ENCODE results near the gene SLC4A7.

DNA sequence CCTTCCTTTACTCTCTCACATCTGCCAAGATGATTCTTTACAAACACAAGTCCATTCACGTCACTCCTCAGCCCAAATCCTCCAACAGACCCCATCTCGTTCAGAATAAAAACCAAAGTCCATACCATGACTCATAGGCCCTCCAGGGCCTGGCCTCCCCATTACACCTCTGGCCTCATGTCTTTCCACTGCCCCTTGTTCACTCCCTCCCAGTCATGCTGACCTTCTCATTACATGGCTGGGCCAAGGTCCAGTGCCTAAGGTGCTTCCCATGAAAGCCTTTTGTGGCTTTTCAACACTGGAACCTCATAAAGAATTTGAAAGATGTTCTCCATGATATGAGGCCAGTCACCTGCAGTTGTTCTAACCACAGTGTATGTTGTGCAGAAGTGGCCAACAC, 159.5 kb downstream of the SLC4A7 start:
- TF ChIP-seq, protein P1, sequence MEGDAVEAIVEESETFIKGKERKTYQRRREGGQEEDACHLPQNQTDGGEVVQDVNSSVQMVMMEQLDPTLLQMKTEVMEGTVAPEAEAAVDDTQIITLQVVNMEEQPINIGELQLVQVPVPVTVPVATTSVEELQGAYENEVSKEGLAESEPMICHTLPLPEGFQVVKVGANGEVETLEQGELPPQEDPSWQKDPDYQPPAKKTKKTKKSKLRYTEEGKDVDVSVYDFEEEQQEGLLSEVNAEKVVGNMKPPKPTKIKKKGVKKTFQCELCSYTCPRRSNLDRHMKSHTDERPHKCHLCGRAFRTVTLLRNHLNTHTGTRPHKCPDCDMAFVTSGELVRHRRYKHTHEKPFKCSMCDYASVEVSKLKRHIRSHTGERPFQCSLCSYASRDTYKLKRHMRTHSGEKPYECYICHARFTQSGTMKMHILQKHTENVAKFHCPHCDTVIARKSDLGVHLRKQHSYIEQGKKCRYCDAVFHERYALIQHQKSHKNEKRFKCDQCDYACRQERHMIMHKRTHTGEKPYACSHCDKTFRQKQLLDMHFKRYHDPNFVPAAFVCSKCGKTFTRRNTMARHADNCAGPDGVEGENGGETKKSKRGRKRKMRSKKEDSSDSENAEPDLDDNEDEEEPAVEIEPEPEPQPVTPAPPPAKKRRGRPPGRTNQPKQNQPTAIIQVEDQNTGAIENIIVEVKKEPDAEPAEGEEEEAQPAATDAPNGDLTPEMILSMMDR (IDR thresholded peaks at IDR 0.05) = no peak
- TF ChIP-seq EZH2 (IDR thresholded peaks at IDR 0.05; ENCODE audit: borderline replicate concordance, insufficient read depth, low read depth, low read length, poor library complexity, severe bottlenecking) = no peak
